DMS53 treated with DMSO at 0.1 percent for 48 hours (cell line): ENCODE data around the gene C9orf153.
"Not testable (repeated sequence)": the region's sequence is repeated elsewhere in the genome, so short reads cannot be mapped to it uniquely, and the experiment has no call there.

ENCODE experiments used
- DNase-seq: peaks from one replicate; lab custom pipeline; 2025; ENCODE audit not compliant: unreplicated experiment; lab: John Stamatoyannopoulos, UW

C9orf153 gene

DNA sequence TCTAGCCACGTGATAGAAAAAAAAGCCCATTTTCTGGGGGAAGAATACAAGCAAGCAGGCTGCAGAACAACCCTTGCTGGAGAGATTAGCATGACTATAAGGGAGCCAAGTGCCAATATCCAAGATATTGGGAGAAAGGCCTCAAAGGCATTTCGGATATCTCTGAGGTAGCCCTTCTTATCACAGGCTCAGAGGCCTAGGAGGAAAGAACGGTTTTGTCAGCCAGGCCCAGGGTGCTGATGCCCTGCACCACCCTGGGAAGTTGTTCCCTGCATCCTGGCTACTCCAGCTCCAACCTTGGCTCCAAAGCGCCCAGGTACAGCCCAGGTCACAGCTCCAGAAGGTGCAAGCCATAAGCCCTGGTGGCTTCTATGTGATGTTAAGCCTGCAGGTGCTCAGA is 66.4 kb downstream of the C9orf153 start:
- DNase-seq, result no peak

- DNase-seq, result not testable (repeated sequence)
Observed at GRCh38 chr9:86190700-86191099, 68.8 kb downstream of the C9orf153 start.

DNA sequence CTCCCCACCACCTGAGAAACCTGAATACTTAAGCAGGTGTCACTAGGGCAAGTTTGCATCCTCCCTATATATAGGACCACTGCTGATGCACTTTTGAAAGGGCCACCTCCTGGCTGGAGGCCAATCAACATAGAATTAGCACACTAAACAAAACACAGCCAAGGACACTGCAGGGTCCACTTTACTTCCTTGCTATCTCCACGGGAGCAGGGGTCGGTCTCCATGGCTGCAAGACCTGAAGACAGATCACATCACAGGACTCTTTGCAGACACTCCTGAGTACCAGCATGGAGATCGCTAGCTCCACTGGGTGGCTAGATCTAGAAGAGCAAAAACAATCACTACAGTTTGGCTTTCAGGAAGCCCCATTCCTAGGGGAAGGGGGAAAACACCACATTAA is 72.3 kb downstream of the C9orf153 start:
- no peak for DNase-seq

DNA sequence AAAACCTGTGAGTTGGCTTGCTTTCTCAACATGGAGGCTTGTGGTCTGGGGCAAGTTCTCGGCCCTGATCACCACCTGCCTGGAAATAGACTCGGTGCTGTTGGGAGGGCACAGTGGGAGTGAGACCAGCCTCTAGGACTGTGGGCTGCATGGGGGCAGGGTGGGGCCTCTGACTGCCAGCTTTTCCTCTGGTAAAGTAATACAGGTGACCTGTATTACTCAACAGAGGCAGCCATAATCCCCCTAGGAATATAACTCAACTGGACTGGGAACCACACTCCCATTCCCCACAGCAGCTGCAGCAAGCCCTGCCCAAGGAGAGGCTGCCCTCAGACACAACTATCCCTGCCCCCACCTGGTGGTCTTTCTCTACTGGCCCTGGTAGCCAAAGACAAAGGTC is 72.8 kb downstream of the C9orf153 start:
- DNase-seq, result no peak

DNA sequence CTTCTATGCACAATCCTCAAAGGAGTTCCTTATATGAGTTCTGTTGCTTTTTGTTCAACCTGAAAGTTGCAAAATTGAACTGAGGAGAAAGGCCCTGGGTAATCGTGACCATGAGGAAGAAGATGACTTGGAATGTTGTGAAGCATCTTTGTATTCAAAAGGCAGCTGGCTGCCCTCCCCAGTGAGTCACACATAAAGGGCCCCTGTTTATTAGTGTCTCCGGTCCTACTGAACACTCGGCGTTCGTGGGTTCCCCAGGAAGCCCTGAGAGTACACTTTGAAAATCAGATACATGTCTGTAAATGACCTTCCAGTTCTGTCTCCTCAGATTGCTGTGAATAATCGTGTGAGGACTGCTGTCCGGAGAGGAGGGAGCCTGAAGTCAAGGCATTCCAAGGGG is 73.6 kb downstream of the C9orf153 start:
- DNase-seq, result no peak

DNA sequence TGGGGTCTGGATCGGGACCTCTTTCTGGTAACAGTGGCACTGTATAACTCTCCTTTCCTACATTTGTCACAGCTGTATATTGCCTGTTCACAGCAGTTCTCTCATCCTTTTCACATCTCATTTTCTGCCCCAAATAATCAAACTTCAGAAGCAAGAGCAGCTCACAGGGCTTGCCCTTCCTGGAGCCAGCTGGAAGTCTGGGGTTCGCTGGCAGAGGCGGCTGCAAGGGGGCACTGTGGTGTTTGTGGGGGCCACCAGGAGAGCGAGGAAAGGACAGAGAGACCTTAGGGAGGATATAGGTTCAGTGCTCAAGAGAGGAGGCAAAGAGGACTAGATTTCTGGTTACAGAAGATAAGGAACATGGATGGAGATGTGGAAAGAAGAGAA is 75.3 kb downstream of the C9orf153 start:
- no peak for DNase-seq

DNA sequence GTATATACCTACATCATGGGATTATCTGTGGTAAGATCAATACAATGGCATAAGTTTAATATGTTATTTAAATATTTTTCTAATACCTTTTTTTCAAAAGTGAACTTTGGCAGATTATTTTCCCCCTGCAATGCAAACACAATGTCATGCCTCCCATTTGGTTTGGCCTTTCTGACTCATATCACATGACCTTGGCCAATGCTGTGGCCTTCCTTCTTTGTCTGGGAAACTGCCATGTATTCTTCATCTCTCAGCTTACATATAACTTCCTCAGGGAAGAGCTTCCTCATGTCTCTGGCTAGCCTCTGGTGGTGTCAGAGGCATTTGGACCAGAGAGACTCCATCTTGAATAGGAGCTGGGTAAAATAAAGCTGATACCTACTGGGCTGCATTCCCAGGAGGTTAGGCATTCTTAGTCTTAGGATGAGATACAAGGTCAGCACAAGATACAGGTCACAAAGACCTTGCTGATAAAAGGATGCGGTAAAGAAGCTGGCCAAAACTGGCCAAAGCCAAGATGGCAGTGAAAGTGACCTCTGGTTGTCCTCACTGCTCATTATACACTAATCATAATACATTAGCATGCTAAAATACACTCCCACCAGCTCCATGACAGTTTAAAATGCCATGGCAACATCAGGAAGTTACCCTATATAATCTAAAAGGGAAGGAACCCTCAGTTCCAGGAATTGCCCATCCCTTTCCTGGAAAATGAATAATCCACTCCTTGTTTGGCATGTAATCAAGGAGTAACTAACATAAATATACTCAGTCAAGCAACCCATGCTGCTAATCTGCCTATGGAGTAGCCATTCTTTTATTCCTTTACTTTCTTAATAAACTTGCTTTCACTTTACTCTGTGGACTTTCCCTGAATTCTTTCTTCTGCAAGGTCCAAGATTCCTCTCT is 76.0 kb downstream of the C9orf153 start:
- no peak for DNase-seq

- no peak for DNase-seq
Observed at GRCh38 chr9:86181379-86182315, 77.8 kb downstream of the C9orf153 start.

- no peak for DNase-seq
Observed at GRCh38 chr9:86178503-86178902, 81.0 kb downstream of the C9orf153 start.

- no peak for DNase-seq
Observed at GRCh38 chr9:86177995-86178394, 81.5 kb downstream of the C9orf153 start.

DNA sequence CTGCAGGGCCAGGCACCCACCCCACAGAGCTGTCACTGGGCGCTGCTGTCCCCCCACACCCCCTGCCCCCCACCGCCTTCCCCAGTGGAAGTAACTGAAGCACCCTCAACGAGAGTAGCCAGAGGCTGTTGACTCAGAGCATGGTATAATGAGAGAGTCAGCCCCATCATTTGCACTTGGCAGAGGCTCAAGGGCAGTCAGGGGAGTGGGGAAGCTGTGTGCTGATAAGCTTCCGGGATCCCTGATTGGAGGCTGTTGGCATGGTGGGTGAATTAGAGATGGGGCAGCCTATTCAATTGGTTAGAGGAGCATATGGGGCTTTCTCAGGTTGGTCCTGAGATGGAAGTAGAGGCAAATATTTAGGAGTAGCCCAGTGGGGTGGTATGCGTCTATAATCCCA is 83.0 kb downstream of the C9orf153 start:
- no peak for DNase-seq

- DNase-seq, result no peak
Observed at GRCh38 chr9:86175743-86176456, 83.6 kb downstream of the C9orf153 start.

GRCh38 chr9:86175223-86175622 is 84.2 kb downstream of the C9orf153 start:
- DNase-seq, result no peak
